Measurements from ENCODE around the gene MICAL2.

- TF ChIP-seq POLR2A (IDR thresholded peaks at IDR 0.05) (no peak), EP300 (IDR thresholded peaks at IDR 0.05) (no peak), CTCF (IDR thresholded peaks at IDR 0.05) (no peak), POLR2AphosphoS5 (IDR thresholded peaks at IDR 0.05) (no peak)
These were observed 151.2 kb downstream of the MICAL2 start for GRCh38 chr11:12261551-12261950.
